ENCODE data around the gene CFAP20DC. TPM values are rescaled to one million over a fixed set of nuclear protein-coding genes. Genes with fewer than 3 reads are reported as not detected.

Gene CFAP20DC
- total and polyA plus RNA-seq, 2 experiments from 2014 or later = 2.2 to 2.3 TPM

GRCh38 chr3:58693940-58694850, 355.6 kb downstream of the CFAP20DC start:
- H3K36me3 ChIP-seq (replicated peaks; ENCODE audit: insufficient read depth, low read depth) = no peaks in the 10 kb centered on the region
- no peak overlapping the region for H3K4me3 ChIP-seq
- H3K4me2 ChIP-seq = no peak overlapping the region
- peaks cover 9% of the 10 kb centered on the region for H3K9me3 ChIP-seq (ENCODE audit: low read depth)
- H3K27ac ChIP-seq = no peak overlapping the region
- H3K9me2 ChIP-seq (replicated peaks; ENCODE audit: insufficient read depth) = no peaks in the 10 kb centered on the region
- no peaks in the 10 kb centered on the region for H4K20me1 ChIP-seq (ENCODE audit: insufficient read depth, poor library complexity, severe bottlenecking)
- WGBS (ENCODE audit: low lambda C conversion rate, missing lambda C conversion rate) = 88% methylated on average over 7 of the region's 7 CpGs
- DNase-seq (ENCODE audit: low spot score) = no peak
- H3K4me1 ChIP-seq (ENCODE audit: insufficient read depth) = no peaks in the 10 kb centered on the region
- no peaks in the 10 kb centered on the region for H3K27me3 ChIP-seq
- TF ChIP-seq EZH2phosphoT487 (IDR thresholded peaks at IDR 0.05; ENCODE audit: low read depth, severe bottlenecking, unreplicated experiment) = no peak
- TF ChIP-seq CTCF (IDR thresholded peaks at IDR 0.05; ENCODE audit: poor library complexity) = no peak
- TF ChIP-seq EZH2 (IDR thresholded peaks at IDR 0.05; ENCODE audit: borderline replicate concordance) = no peak
- no peak overlapping the region for H2AFZ ChIP-seq
- no peaks in the 10 kb centered on the region for H3K79me2 ChIP-seq

- WGBS (ENCODE audit: low lambda C conversion rate, missing lambda C conversion rate) = 93% methylated on average over 1 of the region's 1 CpG
- no peak for TF ChIP-seq CTCF (IDR thresholded peaks at IDR 0.05; ENCODE audit: poor library complexity)
- no peak for TF ChIP-seq EZH2phosphoT487 (IDR thresholded peaks at IDR 0.05; ENCODE audit: low read depth, severe bottlenecking, unreplicated experiment)
- TF ChIP-seq EZH2 (IDR thresholded peaks at IDR 0.05; ENCODE audit: borderline replicate concordance) = no peak
- H3K27ac ChIP-seq = no peak overlapping the region
Measured at GRCh38 chr3:58692484-58692883, 357.3 kb downstream of the CFAP20DC start.

More at GRCh38 chr3:58692484-58692883, 357.3 kb downstream of the CFAP20DC start:
- no peaks in the 10 kb centered on the region for H3K79me2 ChIP-seq
- no peak overlapping the region for H2AFZ ChIP-seq
- H3K9me3 ChIP-seq (ENCODE audit: low read depth) = peaks cover 9% of the 10 kb centered on the region
- no peaks in the 10 kb centered on the region for H3K9me2 ChIP-seq (replicated peaks; ENCODE audit: insufficient read depth)
- H3K36me3 ChIP-seq (replicated peaks; ENCODE audit: insufficient read depth, low read depth) = no peaks in the 10 kb centered on the region
- no peaks in the 10 kb centered on the region for H3K27me3 ChIP-seq
- no peak overlapping the region for H3K4me2 ChIP-seq
- no peaks in the 10 kb centered on the region for H4K20me1 ChIP-seq (ENCODE audit: insufficient read depth, poor library complexity, severe bottlenecking)
- no peak for DNase-seq (ENCODE audit: low spot score)
- H3K4me3 ChIP-seq = no peak overlapping the region
- H3K4me1 ChIP-seq (ENCODE audit: insufficient read depth) = no peaks in the 10 kb centered on the region
